ENCODE results near the gene VPS9D1.

VPS9D1 gene, protein sequence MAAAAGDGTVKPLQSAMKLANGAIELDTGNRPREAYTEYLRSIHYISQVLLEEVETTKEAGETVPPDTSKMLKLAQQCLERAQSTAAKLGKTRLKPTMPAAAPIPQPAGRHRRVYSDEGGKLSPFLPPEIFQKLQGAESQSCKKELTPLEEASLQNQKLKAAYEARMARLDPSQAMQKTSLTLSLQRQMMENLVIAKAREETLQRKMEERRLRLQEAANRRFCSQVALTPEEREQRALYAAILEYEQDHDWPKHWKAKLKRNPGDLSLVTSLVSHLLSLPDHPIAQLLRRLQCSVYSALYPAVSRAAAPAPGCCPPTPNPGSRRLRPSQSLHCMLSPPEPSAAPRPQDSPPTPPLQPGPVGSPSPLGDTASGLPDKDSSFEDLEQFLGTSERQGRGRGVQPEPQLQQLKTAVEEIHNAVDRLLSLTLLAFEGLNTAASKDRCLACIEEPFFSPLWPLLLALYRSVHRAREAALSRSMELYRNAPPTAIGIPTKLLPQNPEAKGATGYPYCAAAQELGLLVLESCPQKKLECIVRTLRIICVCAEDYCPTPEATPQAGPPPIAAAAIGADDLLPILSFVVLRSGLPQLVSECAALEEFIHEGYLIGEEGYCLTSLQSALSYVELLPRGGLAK

GRCh38 chr16:89720813-89721545 is at the start of gene VPS9D1, which contains the start of gene ZNF276:
TSS of gene VPS9D1 (minus strand) at chr16:89720898. CDS start at chr16:89720861, 37 bp downstream.
TSS of gene ZNF276 (plus strand) at chr16:89721537. CDS start at chr16:89721641, 104 bp downstream.
- peak; percentile 90 for DNase-seq

- no peak for DNase-seq
These were observed 49.7 kb upstream of the VPS9D1 start for GRCh38 chr16:89770367-89770766.

- no peak for DNase-seq
These were observed 44.7 kb upstream of the VPS9D1 start for GRCh38 chr16:89765292-89765830.

DNA sequence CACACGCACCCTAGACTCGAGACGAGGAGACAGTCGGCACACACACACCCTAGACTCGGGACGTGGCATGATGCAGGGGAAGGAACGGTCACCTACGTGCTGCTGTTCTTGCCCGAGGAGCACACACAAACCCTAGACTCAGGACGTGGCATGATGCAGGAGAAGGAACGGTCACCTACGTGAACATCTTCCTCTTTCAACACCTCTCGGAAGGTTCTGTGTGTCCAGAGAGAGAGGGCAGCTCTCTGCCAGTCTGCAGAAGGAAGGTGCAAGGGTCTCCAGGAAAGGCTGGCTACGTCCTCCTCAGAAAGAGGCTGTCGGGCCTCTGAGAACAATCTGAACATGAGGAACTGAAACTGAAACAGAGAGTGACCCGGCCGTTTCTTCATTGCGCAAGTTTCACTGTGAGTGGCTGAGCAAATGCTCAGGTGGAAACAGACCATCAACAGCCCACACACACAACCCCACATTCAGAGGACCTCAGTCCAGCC is 44.1 kb upstream of the VPS9D1 start:
- no peak for DNase-seq

DNA sequence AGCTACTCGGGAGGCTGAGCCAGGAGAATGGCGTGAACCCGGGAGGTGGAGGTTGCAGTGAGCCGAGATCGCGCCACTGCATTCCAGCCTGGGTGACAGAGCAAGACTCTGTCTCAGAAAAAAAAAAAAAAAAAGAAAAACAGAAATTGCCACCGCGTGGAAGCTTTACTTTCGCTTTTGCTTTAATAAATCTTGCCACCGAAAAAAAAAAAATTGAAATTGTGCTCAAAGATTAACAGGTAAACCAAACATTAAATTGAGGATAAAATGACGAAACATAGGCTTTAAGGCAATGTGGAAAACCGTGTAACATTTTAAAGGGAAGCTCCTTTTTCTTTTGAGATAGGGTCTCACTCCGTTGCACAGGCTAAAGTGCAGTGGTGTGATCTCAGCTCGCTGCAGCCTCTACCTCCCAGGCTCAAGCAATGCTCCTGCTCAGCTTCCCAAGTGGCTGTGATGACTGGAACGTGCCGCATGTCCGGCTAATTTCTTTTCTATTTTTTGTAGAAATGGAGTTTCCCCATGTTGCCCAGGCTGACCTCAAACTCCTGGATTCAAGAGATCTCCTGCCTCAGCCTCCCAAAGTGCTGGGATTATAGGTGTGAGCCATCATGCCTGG is 40.7 kb upstream of the VPS9D1 start:
- DNase-seq: no peak

- DNase-seq: no peak
These were observed 39.1 kb upstream of the VPS9D1 start for GRCh38 chr16:89759746-89760340.

- no peak for DNase-seq
These were observed 28.9 kb upstream of the VPS9D1 start for GRCh38 chr16:89749637-89750036.

DNA sequence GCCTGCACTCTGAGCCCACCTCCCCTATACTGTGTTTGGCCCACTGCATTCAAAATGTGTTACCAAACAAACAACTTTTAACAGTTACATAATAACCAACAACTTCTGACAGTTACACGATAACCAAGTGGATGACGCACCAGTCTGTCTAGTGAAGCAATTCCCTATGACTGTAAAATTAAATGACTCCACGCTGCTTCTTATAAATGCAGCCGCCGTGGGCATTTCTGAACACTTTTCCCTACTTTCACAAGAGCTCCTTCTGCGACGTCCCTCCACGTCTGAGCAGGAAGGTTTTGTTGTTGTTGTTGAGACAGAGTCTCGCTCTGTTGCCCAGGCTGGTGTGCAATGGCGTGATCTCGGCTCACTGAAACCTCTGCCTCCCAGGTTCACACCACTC is 28.2 kb upstream of the VPS9D1 start:
- no peak for DNase-seq

GRCh38 chr16:89748076-89748475 is 27.4 kb upstream of the VPS9D1 start:
- DNase-seq: no peak

GRCh38 chr16:89746043-89746442 is 25.3 kb upstream of the VPS9D1 start:
- no peak for DNase-seq

- DNase-seq: no peak
These were observed 24.1 kb upstream of the VPS9D1 start for GRCh38 chr16:89744813-89745212.

DNA sequence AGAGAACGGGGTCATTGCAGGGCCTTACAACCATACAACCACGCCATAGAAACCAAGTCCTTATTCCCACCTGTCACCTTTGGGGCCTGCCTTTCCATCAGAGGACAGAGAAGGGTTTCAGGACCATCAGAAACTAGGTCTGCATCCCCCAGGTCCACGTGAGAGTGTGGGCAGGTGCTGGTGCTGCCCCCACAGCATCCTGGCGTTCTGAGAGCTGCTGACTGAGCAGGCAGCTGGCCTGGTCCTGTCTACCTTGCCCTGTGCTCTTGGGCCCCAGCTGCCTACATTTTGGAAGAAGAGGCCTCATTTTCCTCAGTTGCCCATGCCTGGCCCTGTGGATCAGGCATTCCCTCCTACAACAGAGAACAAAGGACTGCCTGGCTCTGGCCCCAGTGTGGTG is 22.2 kb upstream of the VPS9D1 start:
- DNase-seq: no peak

GRCh38 chr16:89741342-89742014 is 20.8 kb upstream of the VPS9D1 start:
- DNase-seq: no peak

DNA sequence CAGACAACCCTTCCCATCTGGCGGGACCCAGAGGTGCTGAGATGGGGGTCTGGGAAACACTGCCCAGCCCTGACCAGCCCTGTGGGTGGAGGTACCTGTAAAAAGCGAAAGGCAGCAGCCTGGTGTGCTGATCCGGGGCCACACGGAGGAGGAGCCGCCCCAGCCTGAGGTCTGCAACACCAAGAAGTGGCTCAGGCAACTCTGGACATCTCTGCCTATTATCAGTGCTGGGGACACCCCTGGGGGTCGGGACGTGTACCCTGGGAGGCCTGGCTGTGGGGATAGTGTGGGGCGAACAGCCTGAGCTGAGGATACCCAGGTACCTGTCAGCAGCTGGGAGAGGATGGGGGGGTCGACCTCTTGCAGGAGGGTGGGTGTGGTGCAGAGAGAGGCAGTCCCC is 18.7 kb upstream of the VPS9D1 start:
- no peak for DNase-seq

- DNase-seq: no peak
These were observed 18.0 kb upstream of the VPS9D1 start for GRCh38 chr16:89738538-89739317.

DNA sequence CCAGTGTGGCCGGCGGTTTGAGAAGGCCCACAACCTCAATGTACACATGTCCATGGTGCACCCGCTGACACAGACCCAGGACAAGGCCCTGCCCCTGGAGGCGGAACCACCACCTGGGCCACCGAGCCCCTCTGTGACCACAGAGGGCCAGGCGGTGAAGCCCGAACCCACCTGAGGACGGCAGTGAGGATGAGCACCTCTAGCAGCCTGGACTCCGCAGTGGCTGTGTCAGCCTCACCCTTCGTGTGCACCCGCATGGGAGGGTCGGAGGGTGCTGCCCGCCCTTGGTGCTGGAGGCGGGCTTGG is 17.3 kb upstream of the VPS9D1 start:
- no peak for DNase-seq

GRCh38 chr16:89737341-89738071 is 16.8 kb upstream of the VPS9D1 start:
- DNase-seq: no peak

- no peak for DNase-seq
These were observed 15.9 kb upstream of the VPS9D1 start for GRCh38 chr16:89736554-89736953.

GRCh38 chr16:89733792-89734191 is 13.1 kb upstream of the VPS9D1 start:
- DNase-seq: no peak

DNA sequence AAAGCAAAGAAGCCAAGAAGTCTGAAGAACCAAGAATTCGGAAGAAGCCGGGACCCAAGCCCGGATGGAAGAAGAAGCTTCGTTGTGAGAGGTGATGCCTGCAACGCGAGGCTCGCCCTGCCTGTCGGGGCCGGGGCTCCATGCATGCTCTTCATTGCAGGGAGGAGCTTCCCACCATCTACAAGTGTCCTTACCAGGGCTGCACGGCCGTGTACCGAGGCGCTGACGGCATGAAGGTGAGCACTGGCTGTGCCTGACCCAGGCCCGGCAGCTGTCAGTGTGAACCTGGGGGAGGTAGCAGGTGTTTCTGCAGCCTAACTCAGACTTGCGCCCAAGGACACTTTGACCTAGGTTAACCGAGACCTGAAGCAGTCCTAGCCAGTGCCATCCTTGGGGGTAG is 12.6 kb upstream of the VPS9D1 start:
- DNase-seq: no peak

DNA sequence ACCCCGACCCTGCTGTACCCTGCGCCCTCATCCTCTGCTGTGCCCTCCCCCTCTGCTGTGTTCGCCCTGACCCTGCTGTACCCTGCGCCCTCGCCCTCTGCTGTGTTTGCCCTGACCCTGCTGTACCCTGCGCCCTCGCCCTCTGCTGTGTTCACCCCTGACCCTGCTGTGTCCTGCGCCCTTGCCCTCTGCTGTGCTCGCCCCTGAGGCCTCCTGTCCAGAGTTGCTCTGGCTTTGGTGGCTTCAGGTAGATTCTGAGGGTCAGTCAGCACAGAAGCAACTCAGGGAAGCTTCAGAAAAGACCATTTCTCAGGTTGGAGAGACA is 12.2 kb upstream of the VPS9D1 start:
- DNase-seq: no peak
